HG02938 (cell line): ENCODE measurements around the gene CCDC120.

Experiments used
- ATAC-seq: cut with Tn5 transposase; IDR thresholded peaks from one replicate; pipeline ENCODE4 v1.9.1; 2021; ENCODE audit warnings: mild to moderate bottlenecking, moderate library complexity; ENCODE audit not compliant: unreplicated experiment

Gene CCDC120

DNA sequence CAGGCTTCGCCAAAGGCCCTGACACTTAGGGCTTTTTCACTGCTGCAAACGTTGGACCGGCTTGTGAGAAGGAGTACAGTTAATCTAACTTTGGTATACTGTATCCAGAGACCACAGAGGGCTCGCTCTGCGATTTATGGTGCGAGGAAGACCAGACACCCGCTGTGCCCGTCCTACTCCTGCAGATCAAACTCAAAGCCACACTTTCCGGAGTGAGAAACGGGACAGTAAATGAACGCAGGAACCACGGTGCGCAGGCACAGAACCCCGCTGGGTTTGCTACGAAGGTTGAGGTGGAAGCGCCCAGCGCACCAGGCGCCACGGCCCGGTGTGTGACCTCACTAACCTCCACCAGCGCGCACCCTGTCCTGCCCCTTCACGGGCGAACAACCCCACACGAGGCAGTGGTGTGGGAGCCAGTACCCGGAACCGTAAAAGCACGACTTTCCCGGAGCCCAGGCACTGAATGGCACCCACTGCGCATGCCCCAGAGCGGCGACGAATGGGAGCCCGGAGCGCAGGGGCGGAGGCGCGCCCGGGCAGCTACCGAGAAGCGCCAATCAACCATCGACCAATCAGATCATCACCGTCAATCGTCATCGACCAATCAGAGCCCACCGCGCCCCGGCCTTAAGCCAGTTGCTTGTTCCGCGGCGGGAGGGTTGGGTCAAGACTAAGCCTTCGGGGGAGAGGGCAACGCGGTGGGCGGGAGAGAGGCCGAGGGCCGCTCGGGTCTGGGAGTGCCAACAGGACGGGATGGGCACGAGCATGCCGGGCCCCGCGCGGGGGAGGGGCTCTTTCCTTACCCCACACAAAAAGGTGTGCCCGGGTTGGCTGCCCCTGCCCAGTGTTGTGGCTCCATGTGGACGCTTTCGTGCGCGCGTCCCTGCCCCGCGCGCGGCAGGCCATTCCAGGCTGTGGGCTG, 42.2 kb downstream of the CCDC120 start:
- peak; percentile 97 for ATAC-seq

DNA sequence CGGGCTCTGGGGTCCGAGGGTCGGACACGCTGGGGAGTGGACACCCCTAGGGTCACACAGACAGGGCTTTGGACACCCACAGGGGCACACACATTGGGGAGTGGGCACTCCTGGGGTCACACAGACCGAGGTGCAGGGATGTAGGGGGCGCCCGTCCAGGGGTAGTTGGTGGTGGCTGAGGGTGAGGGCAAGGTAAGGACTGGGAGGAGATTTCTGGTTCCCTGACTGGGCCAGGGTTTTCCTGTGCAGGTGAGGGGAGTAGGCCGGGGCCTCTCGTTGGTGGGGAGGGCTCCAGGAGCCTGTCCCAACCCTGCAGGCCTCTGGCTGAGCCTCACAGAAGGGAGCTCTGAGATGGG, 42.8 kb downstream of the CCDC120 start:
- ATAC-seq = no peak

DNA sequence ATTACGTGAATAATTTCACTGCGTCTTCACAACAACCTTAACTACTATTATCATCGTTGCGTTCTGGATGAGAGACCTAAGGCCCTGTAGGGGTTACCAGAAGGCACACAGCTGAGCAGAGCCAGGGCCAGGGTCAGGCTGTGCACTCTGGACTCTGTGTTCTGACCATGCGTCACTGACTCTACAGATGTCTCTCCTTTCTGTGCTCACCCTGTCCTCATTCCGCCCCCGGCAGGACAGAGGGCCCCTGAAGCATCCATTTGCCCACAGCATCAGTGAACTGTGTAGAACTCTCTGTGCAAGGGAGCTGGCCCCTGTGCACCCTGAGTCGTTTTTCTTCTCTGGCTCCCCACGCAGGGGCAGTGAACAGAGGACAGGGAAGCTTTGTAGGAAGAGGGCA, 43.4 kb downstream of the CCDC120 start:
- no peak for ATAC-seq

DNA sequence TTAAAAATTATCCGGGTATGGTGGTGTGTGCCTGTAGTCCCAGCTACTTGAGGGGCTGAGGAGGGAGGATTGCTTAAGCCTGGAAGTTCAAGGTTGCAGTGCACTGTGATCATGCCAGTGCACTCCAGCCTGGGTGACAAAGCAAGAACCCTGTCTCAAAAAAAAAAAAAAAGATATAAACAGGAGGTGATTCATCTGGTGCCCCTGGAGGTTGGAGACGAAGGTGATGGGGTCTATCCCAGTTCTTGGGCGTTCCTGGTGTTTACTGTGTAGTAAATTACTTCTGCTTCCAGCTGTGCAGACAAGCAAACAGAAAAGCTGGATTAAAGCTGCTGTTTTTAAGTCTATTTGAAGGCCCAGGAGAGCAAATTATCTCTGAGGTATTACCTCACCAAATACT, 44.8 kb downstream of the CCDC120 start:
- no peak for ATAC-seq

DNA sequence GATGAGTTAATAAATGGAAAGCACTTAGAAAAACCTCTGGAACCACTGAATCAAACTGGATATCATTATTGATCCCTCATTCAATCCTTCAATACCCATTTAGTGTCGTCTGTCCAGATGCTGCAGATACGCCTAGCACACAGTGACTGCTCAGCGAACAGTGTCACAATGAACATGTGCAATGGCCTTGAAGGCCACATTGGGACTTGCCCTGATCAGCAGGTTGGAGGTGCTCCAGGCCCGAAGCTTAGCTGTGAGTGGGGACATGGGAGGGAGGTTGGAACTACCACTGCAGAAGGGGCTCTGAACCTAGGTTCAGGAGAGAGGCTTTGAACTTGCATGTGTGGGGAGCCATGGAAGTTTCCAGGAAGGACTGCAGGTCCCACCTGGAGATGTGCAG, 47.5 kb downstream of the CCDC120 start:
- ATAC-seq = no peak

DNA sequence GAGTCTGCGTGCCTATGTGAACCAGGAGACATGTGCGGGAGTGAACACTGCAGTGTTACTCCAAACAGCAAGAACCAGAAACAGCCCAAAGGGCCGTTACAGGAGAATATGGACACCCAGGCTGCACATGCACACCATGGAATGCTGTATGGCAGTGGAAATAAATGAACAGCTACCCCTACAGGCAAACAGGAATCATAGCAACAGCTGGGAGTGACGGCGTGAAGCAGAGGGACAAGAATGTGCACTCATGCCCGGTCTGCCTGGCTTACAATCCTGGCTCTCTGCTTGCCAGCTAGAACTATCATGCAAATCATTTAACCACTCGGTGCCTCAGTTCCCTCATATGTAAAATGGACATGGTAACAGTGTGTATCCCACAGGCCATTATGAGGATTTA, 48.1 kb downstream of the CCDC120 start:
- no peak for ATAC-seq

DNA sequence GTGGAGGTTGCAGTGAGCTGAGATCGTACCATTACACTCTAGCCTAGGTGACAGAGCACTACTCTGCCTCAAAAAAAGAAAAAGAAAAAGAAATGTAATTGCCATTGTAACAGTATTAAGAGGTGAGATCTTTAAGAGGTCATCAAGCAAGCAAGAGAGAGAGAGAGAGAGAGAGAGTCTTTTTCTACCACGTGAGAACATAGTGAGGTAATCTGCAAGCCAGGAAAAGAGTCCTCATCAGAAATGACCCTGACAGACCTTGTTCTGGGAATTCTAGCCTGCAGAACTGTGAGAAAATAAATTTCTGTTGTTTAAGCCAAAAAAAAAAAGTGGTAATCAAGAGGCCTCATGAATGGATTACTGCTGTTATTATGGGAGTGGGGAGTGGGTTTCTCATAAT, 49.8 kb downstream of the CCDC120 start:
- no peak for ATAC-seq

DNA sequence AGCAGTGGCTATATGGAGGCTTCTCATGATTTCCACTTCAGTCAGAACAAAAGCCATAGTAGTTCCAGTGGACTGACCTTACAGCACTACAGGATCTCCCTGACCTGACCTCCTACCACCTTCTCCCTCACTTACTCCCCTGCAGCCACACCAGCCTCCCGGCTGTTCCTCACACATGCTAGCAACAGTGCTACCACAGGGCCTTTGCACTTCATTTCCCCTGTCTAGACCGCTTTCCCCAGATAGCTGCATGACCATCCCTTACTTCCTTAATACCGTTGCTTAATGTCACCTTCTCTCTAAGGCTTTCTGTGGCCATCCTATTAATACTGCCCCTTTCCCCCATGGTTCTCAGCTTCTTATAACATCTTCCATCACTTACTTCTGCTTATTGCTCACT, 51.6 kb downstream of the CCDC120 start:
- no peak for ATAC-seq

DNA sequence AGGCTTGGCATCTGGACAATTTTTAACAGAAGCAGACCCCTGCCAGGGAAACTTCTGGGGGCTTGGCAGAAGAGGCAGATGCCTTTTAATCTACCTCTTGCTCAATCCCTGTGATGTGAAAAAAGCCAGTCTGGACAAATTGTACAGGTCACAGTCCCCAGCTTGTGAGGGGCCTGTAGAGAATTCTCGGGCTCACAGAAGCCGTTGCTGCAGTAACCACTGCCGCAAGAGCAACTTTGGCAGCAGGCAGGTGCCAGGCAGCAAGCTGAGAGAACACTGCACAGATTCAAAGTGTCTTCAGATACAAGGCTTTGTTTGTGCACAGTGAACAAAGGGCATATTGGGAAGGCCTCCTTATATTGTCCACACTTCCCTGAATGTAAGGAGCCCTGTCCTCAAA, 53.0 kb downstream of the CCDC120 start:
- ATAC-seq = no peak

DNA sequence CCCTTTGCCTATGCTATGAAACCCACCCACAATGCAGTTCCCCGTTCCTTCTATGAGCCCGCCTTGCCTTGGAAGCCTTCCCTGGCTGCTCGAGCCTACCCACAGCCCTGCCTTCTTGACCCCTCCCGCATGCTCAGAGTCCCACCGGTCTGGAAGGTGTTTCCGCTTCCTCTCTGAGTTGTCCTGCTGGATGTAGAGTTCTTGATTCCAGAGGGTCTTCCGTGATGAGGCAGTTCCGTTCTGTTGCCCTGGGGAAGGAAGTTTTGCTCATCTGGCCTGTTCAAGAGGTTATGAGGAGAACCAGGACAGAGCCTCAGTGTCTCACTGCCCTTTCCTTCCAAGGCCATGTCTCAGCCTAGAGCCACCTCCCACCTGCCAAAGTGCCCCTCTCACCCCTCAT, 57.3 kb downstream of the CCDC120 start:
- ATAC-seq = no peak

DNA sequence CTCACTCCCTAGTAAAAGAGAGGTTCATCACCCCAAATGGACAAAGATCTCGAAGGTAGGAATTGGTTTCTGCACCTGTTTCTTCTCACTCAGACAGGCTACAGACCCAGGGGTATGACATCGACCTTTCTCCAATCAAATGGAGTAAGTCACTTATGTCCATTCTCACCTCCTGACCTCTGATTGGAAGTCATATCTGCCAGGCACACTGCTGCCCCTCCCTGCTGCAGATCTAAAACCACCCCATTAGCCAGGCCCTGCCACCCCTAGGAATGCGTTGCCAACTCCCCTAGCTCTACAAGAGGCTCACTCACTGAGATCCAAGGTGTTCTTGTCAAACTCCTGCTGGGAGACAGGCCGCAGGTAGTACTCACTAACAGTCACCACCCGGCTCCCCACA, 57.9 kb downstream of the CCDC120 start:
- no peak for ATAC-seq

DNA sequence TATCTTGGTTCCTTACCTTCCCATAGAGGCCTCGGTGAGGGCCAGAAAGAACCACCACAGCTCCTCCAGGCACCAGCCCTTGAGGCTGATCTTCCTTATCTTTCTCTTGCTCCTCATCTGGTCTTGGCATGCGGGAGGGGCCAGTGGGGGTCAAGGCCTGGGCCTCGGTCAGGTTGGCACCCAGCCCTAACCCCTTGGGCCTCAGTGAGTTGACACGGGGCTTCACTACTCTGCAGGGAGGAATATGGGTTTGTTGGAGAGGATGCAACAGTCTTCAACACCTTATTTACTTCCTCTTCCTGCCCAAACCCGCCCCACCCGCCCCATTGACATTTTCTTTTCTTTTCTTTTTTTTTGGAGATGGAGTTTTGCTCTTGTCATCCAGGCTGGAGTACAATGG, 58.8 kb downstream of the CCDC120 start:
- no peak for ATAC-seq
